NCI-H1694 treated with DMSO at 0.1 percent for 48 hours (cell line): ENCODE results near the gene CRIM1.

Experiments used
- DNase-seq: peaks from one replicate; lab custom pipeline; 2025; lab: John Stamatoyannopoulos, UW

Gene CRIM1

DNA sequence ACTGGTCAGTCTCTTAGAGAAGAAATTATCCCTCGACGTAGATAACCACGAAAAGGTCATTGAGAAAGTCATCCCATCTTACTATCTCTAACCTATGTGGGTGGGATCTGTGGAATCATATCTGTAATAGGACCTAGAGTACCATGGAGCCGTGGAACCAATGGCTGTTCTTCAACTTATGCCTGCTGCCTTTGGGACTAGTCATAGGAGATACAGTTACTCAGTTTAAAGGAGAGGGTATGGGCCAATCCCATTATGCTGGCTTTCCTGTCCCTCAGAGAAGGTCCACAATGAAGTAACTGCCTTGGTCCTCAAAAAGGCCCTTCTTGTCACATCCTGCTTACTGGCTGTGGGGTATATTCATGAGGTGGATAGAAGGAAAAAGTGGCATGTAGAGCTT is 164.9 kb downstream of the CRIM1 start:
- no peak for DNase-seq

DNA sequence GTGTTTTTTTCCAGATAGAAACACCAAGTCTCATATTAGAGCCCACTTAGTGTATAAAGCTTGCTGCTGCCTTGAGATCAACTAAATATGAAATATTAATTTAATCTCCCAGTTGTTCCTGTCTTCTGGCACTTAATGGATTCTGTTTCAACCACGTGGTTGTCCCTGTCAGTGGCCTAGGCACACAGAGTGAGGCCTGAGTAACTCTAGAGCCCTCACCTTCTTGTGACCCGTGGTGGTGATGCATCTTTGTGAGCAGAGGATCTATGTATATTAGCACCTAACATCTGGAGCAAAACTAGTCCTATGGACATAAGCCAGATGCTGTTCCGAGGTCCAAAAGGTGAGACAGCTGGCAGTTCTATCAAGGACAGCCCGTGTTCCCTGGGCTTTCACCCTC is 167.6 kb downstream of the CRIM1 start:
- no peak for DNase-seq

DNA sequence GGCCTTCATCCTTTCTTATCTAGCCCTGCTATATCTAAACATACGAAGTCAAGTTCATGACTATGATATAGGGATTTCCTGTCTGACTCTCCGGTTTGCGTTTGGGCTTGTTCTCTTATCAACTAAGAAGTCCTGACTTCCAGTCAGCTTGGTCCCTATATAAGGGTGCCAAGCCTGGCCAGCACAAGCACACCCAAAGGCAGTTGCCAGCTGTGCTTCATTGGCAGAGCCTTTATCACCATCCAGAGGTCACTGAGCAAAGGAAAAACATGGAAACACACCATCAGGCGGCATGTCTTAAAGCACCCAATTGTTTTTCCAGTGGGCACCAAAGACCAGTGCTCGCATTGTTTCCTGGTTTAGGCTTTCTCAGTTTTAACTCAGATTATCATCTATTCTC is 169.7 kb downstream of the CRIM1 start:
- DNase-seq = no peak

DNA sequence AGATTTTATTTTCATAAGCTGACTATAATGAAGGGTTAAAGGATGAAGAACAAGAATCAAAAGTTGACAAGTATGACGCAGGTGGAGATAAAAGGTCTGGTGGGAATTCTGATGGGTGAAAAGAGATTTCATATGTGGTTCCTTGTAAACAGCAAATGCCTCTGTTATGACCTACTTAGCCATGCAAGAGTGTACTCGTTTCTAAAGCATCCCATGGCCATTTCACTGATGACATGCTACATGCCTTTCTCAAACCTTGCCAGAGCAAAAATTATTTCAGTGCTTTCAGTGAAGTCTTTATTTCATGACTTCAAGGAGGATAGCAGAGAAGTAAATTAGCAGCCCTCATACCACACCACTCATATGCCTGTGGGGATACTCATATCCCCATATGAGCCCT is 170.6 kb downstream of the CRIM1 start:
- DNase-seq = no peak

DNA sequence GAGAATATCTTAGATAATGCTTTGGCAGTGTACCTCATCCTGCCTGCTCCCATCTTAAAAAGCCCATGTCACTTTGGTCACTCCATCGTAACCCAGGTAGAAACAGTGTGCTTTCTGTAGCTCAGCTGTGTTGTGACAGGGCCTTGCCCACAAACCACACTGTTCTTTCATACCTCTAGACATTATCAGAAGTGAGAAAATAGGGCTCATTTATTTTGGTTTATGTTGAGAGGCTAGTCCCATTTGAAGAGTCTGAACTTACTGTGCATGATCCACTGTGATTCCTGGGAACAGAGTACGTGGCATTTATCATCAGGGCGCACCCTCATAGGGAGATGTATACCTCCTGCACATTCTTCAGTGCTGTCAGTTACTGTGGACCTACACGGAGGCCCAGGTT is 172.7 kb downstream of the CRIM1 start:
- DNase-seq = no peak

DNA sequence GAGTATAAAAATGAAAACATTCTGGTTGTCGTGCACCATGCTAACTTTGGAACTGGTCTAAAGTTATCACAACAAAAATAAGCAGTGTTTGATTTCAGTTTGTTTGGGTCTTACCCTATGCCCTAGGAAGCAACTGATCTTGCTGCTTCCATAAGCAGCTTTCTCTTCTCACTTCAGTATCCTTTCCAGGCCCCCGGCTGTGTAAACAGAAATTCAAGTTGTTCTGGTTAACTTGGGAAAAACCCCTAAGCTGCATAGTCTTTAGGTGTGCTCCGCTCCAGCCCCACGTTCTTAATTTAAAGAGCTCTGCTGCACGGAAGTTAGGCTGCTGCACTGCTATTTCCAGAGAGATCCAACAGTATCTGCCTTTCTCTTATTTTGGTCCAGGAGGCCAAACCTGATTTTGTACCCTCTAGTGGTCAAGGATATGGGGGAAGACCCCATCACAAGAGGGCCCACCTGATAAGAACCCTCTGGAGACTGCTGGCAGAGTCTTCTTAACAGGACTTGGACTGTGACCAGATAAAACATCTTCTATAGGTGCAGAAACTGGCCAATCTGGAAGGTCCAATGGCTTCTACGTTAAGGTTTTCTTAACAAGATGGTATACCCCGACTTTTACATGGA is 173.3 kb downstream of the CRIM1 start:
- DNase-seq = no peak

DNA sequence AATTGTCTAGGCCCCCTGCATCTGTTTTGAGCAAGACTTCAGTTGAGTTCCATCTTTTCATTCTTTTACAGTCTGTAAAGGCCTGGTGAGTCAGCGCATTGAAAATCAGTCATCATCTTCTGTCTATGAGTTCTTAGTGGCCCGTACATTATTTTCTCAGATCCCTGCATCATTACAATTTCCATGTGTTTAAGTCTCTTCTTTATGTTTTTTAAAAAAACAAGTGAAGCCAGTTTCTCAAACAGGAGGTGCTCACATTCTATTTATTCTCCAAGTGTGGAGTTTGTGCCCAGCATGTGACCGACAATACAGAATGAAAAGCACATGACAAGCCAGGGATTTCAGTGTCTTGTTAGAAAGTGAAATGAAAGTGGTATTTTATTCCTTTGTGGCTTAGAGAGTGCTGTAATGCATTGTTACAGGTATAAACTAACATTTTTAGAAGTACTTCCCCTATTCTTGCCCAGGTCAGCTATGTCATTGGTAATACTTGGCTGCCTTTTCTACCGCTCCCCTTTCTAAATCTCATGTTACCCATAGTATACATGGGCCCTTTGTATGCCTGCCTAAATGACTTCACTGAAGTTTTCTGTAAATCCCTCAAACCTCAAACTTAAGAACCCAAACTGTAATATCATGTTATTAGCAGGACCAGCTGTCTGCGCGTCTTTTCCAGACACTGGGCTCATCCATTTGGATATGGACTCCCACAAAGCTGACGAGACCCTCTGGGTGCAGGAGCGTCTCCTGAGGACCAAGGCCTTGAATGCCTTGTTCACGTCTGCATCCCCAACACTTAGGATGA is 174.8 kb downstream of the CRIM1 start:
- no peak for DNase-seq

DNA sequence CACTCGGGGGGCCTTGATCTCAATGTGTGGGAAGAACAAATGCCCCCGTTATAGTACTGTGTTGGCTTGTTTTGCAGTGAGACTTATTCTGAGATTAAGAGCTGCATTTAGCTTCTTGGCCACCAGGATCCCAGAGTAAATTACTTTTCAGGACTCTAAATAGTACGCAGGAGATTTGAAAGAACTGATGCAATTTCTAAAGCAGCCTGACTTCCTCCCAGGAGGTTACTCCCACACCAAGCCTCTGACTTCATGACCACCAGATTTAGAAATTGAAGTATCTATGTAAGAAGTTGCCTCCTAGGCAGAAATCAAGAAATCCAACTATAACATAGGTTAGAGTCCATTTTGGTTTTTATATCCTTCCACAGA is 175.4 kb downstream of the CRIM1 start:
- DNase-seq = no peak

DNA sequence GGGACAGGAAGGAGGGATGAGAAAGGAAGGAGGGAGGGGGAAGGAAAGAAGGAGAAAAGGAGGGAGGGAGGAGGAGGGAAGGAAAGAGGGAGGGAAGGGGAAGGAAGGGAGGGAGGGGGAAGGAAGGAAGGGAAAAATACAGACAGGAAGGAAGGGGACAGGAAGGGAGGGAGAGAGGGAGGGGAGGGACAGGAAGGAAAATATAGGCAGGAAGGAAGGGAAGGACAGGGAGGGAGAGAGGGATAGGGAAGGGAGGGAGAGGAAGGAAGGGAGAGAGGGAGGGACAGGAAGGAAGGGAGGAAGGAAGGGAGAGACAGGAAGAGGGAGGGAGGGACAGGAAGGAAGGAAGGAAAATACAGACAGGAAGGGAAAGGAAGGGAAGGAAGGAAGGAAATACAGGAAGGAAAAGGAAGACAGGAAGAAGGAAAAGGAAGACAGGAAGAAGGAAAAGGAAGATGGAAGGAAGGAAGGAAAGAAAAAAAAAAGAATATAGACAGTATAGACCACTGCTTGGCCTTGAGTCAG is 178.8 kb downstream of the CRIM1 start:
- no peak for DNase-seq

DNA sequence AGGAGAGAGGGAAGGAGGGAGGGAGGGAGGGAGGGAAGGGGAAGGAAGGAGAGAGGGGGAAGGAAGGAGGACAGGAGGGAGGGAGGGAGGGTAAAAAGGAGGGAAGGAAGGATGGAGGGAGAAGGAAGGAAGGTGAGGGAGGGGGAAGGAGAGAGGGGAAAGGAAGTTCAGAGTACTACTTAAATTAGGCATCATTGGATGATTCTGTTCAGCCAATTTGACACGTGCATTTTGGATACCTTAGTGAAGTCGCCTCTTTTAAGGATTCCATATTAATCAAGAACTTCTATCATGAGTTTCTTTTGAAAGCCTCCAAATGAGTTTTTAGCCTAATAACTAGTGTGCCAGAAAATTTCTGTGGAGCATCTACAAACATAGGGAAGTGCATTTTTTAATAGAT is 179.5 kb downstream of the CRIM1 start:
- DNase-seq = no peak

DNA sequence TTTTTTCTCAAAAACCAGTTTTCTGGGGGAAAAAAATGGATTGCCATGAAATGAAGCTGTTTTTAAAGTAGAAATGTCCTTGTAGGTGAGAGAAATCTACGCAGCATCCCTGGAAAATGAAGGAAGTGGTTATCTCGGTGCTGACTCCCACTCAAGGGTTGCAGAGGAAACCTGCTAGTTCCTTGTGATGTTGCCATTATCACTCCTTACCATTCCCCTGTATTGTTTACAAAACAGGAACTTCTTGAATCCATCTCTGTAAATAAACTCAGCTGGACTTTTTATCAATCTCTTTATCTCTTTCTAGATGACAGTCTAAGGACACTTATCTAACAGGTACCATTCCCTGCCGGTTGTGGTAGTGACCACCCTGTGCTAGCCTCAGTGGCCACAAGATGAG is 181.2 kb downstream of the CRIM1 start:
- DNase-seq = no peak

DNA sequence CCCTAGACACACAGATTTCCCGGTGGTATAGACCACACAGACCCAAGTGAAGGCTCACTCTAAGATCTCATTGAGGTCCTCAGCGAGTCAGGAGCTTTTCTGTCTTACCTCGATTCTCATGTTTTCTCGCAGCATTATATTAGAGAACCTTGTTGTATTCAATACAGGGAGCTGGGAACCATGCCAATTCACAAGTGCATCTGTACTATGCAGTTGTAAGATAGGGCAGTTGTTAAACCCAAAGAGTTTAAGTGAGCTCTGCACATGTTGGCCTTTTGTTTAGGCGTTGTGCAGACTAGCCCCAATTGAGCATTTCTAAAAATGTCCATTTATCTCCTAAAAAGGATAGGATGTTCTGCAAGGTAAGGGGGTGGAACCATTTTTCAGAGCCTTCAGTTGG is 182.8 kb downstream of the CRIM1 start:
- DNase-seq = no peak

DNA sequence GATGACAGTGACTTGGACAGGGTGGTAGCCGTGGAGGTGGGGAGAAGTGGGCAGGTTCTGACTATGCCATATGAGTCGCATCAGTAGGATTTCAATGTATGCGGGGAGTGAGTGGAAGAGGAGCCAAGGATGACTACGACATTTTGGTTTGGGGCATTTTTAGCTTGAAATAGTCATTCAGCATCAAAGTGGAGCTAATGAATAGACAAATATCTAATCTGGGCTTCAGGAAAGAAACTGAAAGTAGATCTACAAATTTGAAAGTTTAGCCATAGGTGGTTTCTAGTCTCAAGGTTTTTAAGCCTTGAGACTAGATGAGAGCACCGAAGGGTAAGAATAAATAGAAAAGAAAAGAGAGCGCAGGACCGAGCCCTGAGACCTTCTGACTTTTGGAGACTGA is 184.1 kb downstream of the CRIM1 start:
- no peak for DNase-seq

DNA sequence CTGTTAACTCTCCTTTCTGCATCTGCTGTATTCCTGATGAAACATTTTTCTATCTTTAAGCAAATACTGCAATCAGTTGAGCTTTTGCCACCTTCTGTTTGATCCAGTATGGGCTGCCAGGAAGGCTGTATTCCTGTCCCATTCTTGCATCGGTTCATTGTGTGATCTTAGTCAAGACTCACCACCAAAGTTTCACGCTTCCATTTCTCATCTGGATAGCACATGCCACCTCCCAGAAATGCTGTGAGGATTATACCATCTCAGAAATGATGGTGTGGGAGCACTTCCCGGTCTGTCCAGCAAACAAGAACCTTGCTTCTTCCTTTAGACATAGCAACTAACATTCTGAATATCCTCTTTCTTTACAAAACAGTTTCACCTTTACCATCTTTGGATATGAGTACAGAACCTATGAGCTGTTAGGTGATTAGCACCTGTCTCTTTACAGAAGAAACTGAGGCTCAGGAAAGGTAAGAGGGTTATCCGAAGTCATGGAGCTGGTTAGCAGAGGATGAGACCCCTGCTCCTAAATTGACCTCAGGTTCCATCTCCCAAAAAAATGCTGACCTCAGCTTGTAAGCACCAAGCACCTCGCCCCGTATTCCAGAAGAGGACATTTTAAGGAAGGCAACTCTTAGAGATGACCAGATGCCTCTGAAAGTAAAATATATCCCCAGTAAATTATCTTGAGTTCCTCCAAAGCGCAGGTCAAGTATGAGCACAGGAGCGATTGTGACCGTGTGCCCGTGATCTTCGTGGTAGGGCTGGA is 185.6 kb downstream of the CRIM1 start:
- no peak for DNase-seq

DNA sequence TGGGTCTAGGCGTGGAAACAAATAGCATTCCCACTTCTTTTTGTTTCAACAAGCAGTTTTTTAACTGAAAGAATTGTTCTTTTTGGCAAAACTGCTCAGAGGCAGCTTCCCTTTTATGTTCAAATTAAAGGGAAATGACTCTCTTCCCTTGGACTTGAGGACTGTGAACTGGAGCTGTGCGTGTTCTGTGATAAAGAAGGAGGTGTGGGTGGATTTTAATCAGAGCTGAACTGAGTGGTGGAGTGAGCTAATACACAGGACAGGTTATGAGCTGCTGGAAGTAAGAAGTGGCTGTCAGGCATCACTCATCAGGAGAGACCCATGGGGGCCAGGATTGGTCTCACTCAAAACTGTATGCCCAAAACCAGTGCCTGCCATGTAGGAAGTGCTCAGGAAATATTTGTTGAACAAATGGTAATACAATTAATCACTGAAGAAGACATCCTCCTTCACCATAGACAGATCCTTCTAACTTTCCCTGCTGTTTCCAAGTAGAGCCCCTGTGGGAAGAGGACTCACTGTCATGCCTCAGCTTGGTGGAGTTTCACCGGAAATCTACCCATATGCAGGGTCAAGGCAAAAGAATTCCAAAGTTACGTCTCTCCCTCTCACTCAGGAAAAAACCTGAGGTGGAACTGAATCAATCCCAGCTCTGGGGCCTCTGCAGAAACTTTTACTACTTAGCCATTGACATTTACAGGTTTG is 186.5 kb downstream of the CRIM1 start:
- DNase-seq = no peak

DNA sequence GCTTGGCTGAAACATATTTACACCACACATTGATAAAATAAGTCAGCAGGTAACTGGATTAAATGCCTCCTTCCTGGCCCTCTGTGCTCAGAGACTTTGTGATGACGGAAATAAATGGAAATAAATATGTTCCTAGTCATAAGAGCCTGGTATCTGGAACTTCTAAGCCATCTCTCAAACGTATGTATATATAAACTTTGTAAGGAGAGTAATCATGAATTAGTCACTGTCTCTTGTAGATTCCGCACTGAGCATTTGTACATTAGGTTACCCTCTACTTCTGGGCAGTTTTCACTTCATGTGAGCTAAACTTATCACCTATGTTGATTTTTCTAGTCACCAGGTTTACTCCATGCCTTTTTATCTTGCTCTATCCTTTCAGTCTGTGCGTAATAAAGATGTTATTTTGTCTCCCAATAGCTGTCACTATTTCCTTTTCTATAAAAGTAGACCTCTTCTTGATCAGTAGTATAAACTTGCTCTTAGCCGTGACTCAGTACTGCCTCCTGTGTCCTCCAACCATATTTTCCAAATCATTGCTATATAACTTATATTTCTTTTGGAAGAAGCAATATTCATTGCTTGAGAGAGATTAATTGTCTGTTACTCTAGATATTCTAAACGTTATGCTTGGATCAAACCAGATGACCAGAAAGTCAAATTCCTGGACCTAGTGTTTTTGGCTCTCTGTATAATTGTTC is 189.2 kb downstream of the CRIM1 start:
- DNase-seq = no peak

DNA sequence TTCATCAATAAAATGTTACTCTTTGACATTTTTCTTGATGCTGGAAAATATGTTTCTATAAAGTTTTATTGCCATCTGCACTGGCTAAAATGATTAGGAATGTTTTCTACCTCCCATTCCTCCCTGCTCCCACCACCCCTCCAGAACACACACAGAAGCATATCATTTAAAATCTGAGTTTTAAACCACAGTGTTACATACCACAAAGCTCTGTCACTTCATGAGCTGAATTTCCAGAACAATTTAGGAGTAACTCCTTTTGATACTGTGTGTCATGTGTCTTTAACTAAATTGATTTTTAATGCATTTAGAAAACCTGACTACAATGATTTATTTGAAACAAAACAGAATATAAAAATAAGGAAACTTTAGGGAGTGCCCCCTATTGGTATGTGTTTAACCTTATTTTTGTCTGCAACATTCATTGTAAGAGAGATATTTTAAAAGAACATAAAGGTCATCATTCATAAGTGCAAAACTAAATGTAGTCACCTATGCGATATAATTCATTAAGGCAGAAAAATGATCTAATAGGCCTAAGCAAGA is 190.4 kb downstream of the CRIM1 start:
- DNase-seq = no peak

DNA sequence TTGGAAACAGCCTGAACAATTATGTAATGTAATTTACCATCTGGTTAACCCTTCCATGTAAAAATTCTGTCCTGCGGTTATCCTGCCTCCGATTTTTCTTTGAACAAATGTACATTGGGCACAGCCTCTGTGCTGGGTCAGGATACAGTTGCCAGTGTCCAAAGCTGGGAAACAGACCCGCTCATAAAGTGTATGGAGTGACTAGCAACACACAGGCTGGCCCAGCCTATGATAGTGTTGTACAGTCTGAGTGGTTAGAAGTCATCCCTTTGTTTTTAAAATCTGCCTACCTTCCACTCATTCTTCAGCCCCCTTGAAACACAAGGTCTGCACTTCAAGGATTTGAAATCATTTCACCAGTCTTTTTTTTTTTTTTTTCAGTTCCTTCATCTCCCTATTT is 192.3 kb downstream of the CRIM1 start:
- DNase-seq = no peak

DNA sequence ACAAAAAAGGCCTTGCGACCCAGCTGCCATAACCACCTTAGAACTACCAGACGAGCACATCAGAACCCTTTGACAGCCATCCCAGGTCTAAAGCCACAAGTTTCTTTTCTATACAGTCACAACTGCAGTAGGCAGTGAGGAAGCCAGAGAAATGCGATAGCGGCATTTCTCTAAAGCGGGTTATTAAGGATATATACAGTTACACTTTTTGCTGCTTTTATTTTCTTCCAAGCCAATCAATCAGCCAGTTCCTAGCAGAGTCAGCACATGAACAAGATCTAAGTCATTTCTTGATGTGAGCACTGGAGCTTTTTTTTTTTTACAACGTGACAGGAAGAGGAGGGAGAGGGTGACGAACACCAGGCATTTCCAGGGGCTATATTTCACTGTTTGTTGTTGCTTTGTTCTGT is 193.6 kb downstream of the CRIM1 start:
- no peak for DNase-seq

DNA sequence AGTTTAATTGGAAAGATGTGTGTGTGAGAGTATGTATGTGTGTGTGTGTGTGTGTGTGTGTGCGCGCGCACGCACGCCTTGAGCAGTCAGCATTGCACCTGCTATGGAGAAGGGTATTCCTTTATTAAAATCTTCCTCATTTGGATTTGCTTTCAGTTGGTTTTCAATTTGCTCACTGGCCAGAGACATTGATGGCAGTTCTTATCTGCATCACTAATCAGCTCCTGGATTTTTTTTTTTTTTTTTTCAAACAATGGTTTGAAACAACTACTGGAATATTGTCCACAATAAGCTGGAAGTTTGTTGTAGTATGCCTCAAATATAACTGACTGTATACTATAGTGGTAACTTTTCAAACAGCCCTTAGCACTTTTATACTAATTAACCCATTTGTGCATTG is 194.4 kb downstream of the CRIM1 start:
- DNase-seq = no peak

DNA sequence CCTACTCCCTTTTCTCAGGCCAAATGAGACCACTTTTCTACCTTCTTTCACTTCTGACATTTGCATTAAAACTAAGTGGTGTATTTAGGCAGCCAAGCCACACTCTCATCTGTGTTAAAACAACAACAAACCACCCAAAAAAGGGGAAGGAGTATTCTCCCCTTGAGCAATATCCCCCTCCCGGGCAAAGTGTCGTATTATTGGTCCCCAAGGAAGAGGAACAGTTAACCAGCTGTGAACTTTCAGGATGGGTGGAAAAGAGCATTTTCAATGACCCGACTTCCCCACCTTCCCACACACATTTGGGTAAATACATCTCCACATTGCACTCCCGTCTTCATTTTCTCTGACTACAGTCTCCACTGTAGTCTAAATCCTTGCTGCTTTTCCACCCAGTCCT is 198.1 kb downstream of the CRIM1 start:
- DNase-seq = no peak
